Neuronal stem cell (in vitro differentiated cells): ENCODE results near the gene GLMP.

Source experiments
- DNase-seq: peaks from one replicate; pipeline ENCODE4 v3.0.0-alpha.2; 2013; ENCODE audit warnings: low spot score
- H2AFZ ChIP-seq: one replicate; pipeline ENCODE4 v1.6.1; 2013; ENCODE audit warnings: mild to moderate bottlenecking, low read length, inconsistent platforms
- H2AK5ac ChIP-seq: 2 replicates; pipeline ENCODE4 v1.6.1; 2013; ENCODE audit warnings: low read depth, mild to moderate bottlenecking, inconsistent platforms, low read length, moderate library complexity, mixed read lengths
- H2BK120ac ChIP-seq: 2 replicates; pipeline ENCODE4 v1.6.1; 2013; ENCODE audit warnings: low read depth, mild to moderate bottlenecking, inconsistent platforms, low read length, moderate library complexity, mixed read lengths
- H2BK12ac ChIP-seq: one replicate; pipeline ENCODE4 v1.6.1; 2013; ENCODE audit warnings: low read length, inconsistent platforms
- H2BK15ac ChIP-seq: 2 replicates; pipeline ENCODE4 v1.6.1; 2013; ENCODE audit warnings: mild to moderate bottlenecking, low read length, inconsistent platforms, mixed read lengths
- H2BK5ac ChIP-seq: one replicate; pipeline ENCODE4 v1.6.1; 2013; ENCODE audit warnings: inconsistent platforms, mild to moderate bottlenecking, low read length, moderate library complexity
- H3K14ac ChIP-seq: one replicate; pipeline ENCODE4 v1.6.1; 2013; ENCODE audit warnings: low read length, inconsistent platforms
- H3K18ac ChIP-seq: 2 replicates; pipeline ENCODE4 v1.6.1; 2013; ENCODE audit warnings: low read length, inconsistent platforms
- H3K23ac ChIP-seq: 2 replicates; pipeline ENCODE4 v1.6.1; 2013; ENCODE audit warnings: low read depth, mild to moderate bottlenecking, mixed read lengths, low read length, inconsistent platforms; ENCODE audit not compliant: poor library complexity
- H3K27ac ChIP-seq: replicated peaks from 3 replicates; pipeline ENCODE4 v1.5.1; 2013; ENCODE audit warnings: low read length, inconsistent platforms
- H3K27me3 ChIP-seq, 3 experiments: 2 replicates each; pipeline ENCODE4 v1.6.1; 2013; ENCODE audit warnings: low read length in 3 of 3, mild to moderate bottlenecking in 2 of 3, inconsistent platforms in 1 of 3, low read depth in 1 of 3, mixed read lengths in 1 of 3, moderate library complexity in 1 of 3; ENCODE audit not compliant: control insufficient read depth in 3 of 3, insufficient read depth in 3 of 3
- H3K36me3 ChIP-seq, 2 donors: replicated peaks in 1 of 2; 2 replicates each; pipeline ENCODE4 v1.6.1; 2013; ENCODE audit warnings: low read length in 2 of 2; ENCODE audit not compliant: control insufficient read depth in 2 of 2, insufficient read depth in 2 of 2
- H3K4ac ChIP-seq: 2 replicates; pipeline ENCODE4 v1.6.1; 2013; ENCODE audit warnings: inconsistent platforms, mild to moderate bottlenecking, low read length, moderate library complexity
- H3K4me1 ChIP-seq, 2 donors: 1 replicate in 1 of 2; 2 replicates in 1 of 2; pipeline ENCODE4 v1.6.1; 2013; ENCODE audit warnings: low read length in 2 of 2, low read depth in 1 of 2; ENCODE audit not compliant: control insufficient read depth in 2 of 2, insufficient read depth in 1 of 2
- H3K4me2 ChIP-seq: one replicate; pipeline ENCODE4 v1.6.1; 2013; ENCODE audit warnings: mild to moderate bottlenecking, low read length, inconsistent platforms; ENCODE audit not compliant: insufficient read depth, poor library complexity, severe bottlenecking
- H3K4me3 ChIP-seq, 2 donors: 2 replicates each; pipeline ENCODE4 v1.5.1; 2013; ENCODE audit warnings: low read length in 2 of 2, mild to moderate bottlenecking in 2 of 2, inconsistent platforms in 1 of 2, moderate library complexity in 1 of 2
- H3K79me1 ChIP-seq: one replicate; pipeline ENCODE4 v1.6.1; 2013; ENCODE audit warnings: low read depth, mild to moderate bottlenecking, inconsistent platforms, low read length, moderate library complexity
- H3K9ac ChIP-seq: one replicate; pipeline ENCODE4 v1.6.1; 2013; ENCODE audit warnings: mild to moderate bottlenecking, low read depth, low read length, inconsistent platforms; ENCODE audit not compliant: poor library complexity
- H3K9me3 ChIP-seq, 2 donors: replicated peaks in 1 of 2; 2 replicates each; pipeline versions ENCODE3 to v1.6.1; 2013; ENCODE audit warnings: low read length in 2 of 2, mild to moderate bottlenecking in 2 of 2, inconsistent platforms in 1 of 2, low read depth in 1 of 2, mixed read lengths in 1 of 2, moderate library complexity in 1 of 2; ENCODE audit not compliant: control insufficient read depth in 2 of 2, insufficient read depth in 1 of 2
- H4K8ac ChIP-seq: one replicate; pipeline ENCODE4 v1.6.1; 2013; ENCODE audit warnings: low read depth, mild to moderate bottlenecking, inconsistent platforms, low read length, moderate library complexity
- H4K91ac ChIP-seq: one replicate; pipeline ENCODE4 v1.6.1; 2013; ENCODE audit warnings: low read length, low read depth, mild to moderate bottlenecking, inconsistent platforms; ENCODE audit not compliant: poor library complexity
- WGBS, 2 donors: extraction: QIAGEN DNeasy Blood & Tissue Kit; methylation state at CpG; one replicate each; pipeline ENCODE4 v1.1.7; 2013; ENCODE audit warnings: missing lambda C conversion rate in 2 of 2, mixed read lengths in 1 of 2; ENCODE audit not compliant: insufficient read length in 2 of 2, insufficient replicate concordance in 1 of 2; ENCODE audit errors: extremely low coverage in 2 of 2; 5-methylcytosine and 5-hydroxymethylcytosine counted together

The GLMP gene

DNA sequence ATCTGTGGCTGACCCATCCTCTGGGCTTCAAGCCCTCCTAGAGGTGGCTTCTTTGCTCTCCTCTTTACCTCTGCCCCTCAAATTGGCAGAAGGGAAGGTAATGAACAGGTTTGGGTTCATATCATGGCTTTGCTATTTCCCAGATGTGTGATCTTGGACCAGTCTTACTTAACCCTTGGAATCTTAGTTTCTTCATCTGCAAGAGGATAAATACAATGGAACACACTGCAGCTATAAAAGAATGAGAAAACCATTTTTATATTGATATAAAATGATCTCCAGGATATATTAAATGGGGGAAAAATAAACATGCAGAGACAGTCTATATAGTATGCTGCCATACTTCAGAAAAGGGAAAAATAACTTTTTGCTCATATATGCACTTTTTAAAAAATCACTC is 5.6 kb downstream of the GLMP start:
- Histone ChIP-seq H2AFZ (no peak overlapping the region), H3K79me1 (peaks cover 3% of the 10 kb centered on the region), H3K9me3 (no peaks in the 10 kb centered on the region), H3K18ac (no peak overlapping the region), H4K91ac (no peak overlapping the region), H3K23ac (no peak overlapping the region), H2BK120ac (no peak overlapping the region), H2BK5ac (no peak overlapping the region), H3K4me3 (no peak overlapping the region), H3K4me1 (peaks cover 0 to 6% of the 10 kb centered on the region in 2 donors), H3K14ac (no peak overlapping the region), H3K9ac (no peak overlapping the region), H3K4me2 (no peak overlapping the region), H2BK12ac (no peak overlapping the region), H3K4ac (no peak overlapping the region), H4K8ac (no peak overlapping the region), H3K36me3 (peaks cover 2 to 4% of the 10 kb centered on the region in 2 donors), H3K27ac (no peak overlapping the region), H2BK15ac (no peak overlapping the region), H3K27me3 (no peaks in the 10 kb centered on the region), H2AK5ac (no peak overlapping the region)
- DNase-seq = no peak

- no peak overlapping the region for H4K91ac ChIP-seq
- no CpG with 5 or more reads among the region's 8 CpGs for WGBS, 2 donors
- H3K18ac ChIP-seq = no peak overlapping the region
- H3K36me3 ChIP-seq = peaks cover 0 to 4% of the 10 kb centered on the region in 2 donors
- no peak overlapping the region for H2AK5ac ChIP-seq
- DNase-seq = no peak
- H4K8ac ChIP-seq = no peak overlapping the region
- H2BK120ac ChIP-seq = no peak overlapping the region
- H3K14ac ChIP-seq = no peak overlapping the region
- H3K79me1 ChIP-seq = peaks cover 3% of the 10 kb centered on the region
- no peaks in the 10 kb centered on the region for H3K27me3 ChIP-seq
- no peak overlapping the region for H2BK5ac ChIP-seq
- H2AFZ ChIP-seq = no peak overlapping the region
- no peak overlapping the region for H3K27ac ChIP-seq
- no peak overlapping the region for H3K4ac ChIP-seq
- H3K4me1 ChIP-seq = peaks cover 9 to 11% of the 10 kb centered on the region in 2 donors
- H3K4me3 ChIP-seq = no peak overlapping the region
- H3K9ac ChIP-seq = no peak overlapping the region
- H3K23ac ChIP-seq = no peak overlapping the region
- H3K9me3 ChIP-seq = no peaks in the 10 kb centered on the region
- no peak overlapping the region for H2BK12ac ChIP-seq
- H3K4me2 ChIP-seq = no peak overlapping the region
- H2BK15ac ChIP-seq = no peak overlapping the region
Measured at GRCh38 chr1:156286061-156286460, 9.4 kb downstream of the GLMP start.

DNA sequence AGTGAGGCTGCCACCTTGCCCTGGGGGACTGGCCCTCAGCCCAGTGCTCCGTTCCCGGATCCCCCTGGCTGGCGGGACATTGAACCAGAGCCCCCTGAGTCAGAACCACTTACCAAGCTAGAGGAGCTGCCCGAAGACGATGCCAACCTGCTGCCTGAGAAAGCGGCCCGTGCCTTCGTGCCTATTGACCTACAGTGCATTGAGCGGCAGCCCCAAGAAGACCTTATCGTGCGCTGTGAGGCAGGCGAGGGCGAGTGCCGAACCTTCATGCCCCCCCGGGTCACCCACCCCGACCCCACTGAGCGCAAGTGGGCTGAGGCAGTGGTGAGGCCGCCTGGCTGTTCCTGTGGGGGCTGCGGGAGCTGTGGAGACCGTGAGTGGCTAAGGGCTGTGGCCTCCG is 10.0 kb downstream of the GLMP start:
- DNase-seq = no peak
- Histone ChIP-seq H3K14ac (no peak overlapping the region), H2BK120ac (no peak overlapping the region), H2BK15ac (no peak overlapping the region), H3K4me3 (no peak overlapping the region), H3K23ac (no peak overlapping the region), H2AFZ (no peak overlapping the region), H3K27ac (no peak overlapping the region), H4K91ac (no peak overlapping the region), H2BK12ac (no peak overlapping the region), H3K4me2 (no peak overlapping the region), H3K79me1 (peaks cover 4% of the 10 kb centered on the region), H3K9me3 (no peaks in the 10 kb centered on the region), H3K4me1 (peaks cover 11 to 12% of the 10 kb centered on the region in 2 donors), H2BK5ac (no peak overlapping the region), H3K9ac (peak overlapping the region; percentile 31), H3K18ac (no peak overlapping the region), H3K4ac (no peak overlapping the region), H3K27me3 (no peaks in the 10 kb centered on the region), H2AK5ac (no peak overlapping the region), H4K8ac (no peak overlapping the region), H3K36me3 (peaks cover 0 to 6% of the 10 kb centered on the region in 2 donors)
- WGBS, 2 donors = no CpG with 5 or more reads among the region's 21 CpGs

DNA sequence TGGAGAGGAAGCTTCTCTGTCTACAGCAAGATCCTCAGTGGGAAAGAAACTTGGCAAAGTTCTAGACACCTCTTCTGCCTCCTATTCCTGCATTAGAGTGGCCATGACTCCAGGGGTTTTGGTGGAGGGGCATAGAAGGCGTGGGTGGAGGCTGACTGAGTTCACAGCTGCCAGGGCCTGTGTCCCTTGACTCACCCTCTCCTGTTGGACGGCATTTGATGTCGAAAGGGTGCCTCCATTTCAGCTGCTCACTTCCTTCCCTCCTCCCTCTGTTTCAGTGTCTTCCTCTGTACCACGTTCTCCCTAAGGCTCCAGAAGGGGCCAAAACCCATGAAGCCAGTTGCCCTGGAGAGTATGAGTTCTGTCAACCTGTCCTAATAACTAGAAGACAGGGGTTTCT is 10.7 kb downstream of the GLMP start:
- Histone ChIP-seq H2BK15ac (no peak overlapping the region), H3K23ac (no peak overlapping the region), H4K8ac (no peak overlapping the region), H3K4ac (no peak overlapping the region), H3K27ac (no peak overlapping the region), H3K9ac (no peak overlapping the region), H3K18ac (no peak overlapping the region), H3K4me1 (peaks cover 11 to 12% of the 10 kb centered on the region in 2 donors), H3K4me3 (peak overlapping the region in 1 of 2 donors; percentile 23), H2AFZ (no peak overlapping the region), H2AK5ac (no peak overlapping the region), H3K4me2 (no peak overlapping the region), H3K36me3 (peaks cover 4 to 13% of the 10 kb centered on the region in 2 donors), H2BK5ac (no peak overlapping the region), H3K27me3 (no peaks in the 10 kb centered on the region), H4K91ac (no peak overlapping the region), H3K14ac (no peak overlapping the region), H2BK120ac (no peak overlapping the region), H3K79me1 (peaks cover 4% of the 10 kb centered on the region), H2BK12ac (no peak overlapping the region), H3K9me3 (no peaks in the 10 kb centered on the region)
- DNase-seq = no peak
- no CpG with 5 or more reads among the region's 4 CpGs for WGBS, 2 donors
